Stimulated activated CD4-positive, alpha-beta T cell treated with anti-CD3 and anti-CD28 coated beads, Interleukin-15, amount 100 ng/mL, for 1 hour (primary cell): ENCODE data around the gene PLXNB1.

ENCODE experiments used
- DNase-seq, 2 donors: peaks; one replicate each; pipeline ENCODE4 v3.0.0-alpha.2; 2020; ENCODE audit warnings: low read depth in 1 of 2, low spot score in 1 of 2

PLXNB1 gene

GRCh38 chr3:48419597-48419996 is 10.3 kb downstream of the PLXNB1 start:
- no peak for DNase-seq

- DNase-seq = no peak
Observed at GRCh38 chr3:48419149-48419548, 10.7 kb downstream of the PLXNB1 start.

GRCh38 chr3:48418651-48419050 is 11.2 kb downstream of the PLXNB1 start:
- no peak for DNase-seq

- DNase-seq = no peak
Observed at GRCh38 chr3:48418140-48418539, 11.7 kb downstream of the PLXNB1 start.

DNA sequence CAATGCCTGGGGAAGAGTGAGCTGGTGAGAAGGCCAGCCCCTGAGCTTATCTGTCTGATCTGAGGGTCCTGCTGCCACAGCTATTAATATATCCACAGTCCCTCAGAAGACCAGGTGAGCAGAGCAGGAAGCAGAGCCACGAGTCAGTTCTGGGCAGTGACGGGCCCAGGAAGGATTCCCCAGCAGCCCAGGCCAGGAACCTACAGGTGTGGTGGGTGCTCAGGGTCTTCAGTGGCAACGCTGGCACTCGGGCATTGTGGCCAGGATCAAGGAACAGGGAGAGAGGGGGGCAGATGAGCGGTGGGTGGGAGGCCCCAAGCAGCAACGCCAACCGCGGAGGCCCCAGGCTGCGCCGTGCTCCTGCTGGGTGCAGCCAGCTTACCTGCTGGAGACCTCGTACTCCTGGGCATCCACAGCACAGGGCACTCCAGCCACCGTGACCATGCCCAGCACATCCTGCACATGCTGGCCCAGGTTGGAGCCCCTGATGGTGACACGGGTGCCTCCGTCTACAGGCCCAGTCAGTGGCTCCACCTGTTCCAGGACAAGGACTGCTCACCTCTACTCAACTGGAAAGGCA is 12.3 kb downstream of the PLXNB1 start:
- DNase-seq = no peak

- no peak for DNase-seq
Observed at GRCh38 chr3:48416546-48416945, 13.3 kb downstream of the PLXNB1 start.

DNA sequence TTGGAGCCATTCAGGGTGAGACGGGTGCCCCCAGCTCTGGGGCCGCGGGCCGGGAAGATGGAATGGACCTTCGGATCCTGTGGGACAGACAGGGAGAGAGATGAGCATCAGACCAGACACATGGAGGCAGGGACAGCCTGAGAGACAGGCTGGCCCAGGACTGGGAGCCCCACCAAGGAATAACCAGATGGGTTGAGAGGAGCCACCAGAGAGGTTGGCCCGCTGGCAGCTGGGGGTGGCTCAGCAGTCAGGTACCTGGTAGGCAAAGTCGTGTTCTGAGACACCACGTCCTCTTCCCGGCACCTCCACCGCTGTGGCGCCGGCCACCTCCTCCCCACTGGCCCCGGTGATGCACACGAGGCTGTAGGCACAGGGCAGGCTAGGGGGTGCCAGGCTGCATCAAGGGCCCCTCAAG is 13.8 kb downstream of the PLXNB1 start:
- no peak for DNase-seq

GRCh38 chr3:48415251-48415953 is 14.5 kb downstream of the PLXNB1 start:
- no peak for DNase-seq

DNA sequence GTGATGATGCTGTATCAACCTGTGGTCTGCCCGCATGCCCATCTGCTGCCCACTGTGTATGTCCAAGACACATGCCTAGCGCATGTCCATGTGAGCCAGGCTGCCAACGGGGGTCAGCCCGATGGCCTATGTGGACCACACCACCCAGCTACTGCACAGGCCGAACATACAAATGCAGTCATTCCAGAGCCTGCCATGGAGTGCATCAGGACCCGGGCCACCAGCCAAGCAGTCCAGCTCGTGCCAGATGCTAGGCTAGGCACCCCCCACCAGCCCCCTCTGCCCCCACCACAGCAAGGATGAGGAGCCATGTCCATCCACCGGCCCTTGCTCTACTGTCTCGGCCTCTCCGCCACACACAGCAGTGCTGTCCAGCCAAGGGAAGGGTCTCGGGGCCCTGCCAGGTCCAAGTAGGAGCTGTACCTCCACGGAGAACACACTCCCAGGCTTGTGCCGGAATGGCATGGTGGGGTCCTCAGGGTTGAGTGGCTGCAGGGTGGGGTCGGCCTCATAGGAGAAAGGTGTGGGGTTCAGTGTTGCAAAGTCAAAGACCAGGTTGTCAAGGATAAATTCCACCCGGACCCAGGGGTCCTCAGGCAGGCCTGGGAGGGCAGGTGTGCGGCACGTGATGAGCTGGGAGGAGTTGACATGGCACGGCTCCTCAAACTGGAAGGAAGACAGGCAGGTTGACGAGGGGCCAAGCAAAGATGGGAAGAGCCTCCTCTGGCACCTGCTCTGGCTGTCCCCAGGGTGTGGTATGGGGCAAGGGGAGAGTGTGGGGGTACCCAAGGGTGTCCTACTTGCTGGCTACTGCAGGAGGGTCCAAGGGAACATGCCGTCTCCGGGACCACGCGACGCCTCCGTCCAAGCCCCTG is 15.3 kb downstream of the PLXNB1 start:
- DNase-seq = no peak

DNA sequence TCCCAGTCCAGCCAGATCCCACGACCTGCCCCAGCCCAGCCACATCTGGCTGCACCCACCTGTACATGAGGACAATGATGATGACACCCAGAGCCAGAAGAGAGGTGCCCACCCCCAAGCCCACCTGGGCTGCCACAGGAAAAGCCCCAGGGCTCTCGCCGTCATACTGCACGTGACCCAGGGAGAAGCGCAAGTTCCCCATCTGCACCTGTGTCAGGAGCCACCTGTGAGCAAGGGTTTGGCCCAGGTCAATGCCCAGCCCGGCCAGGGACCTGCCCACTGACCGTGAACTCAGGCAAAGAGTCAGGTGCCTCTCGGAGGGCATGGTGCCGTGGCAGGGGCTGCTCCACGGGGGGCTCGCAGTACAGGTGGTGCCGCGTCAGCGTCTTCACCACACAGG is 16.3 kb downstream of the PLXNB1 start:
- no peak for DNase-seq

- no peak for DNase-seq
Observed at GRCh38 chr3:48413086-48413485, 16.8 kb downstream of the PLXNB1 start.

- no peak for DNase-seq
Observed at GRCh38 chr3:48412375-48413001, 17.4 kb downstream of the PLXNB1 start.

GRCh38 chr3:48411606-48412374 is 18.1 kb downstream of the PLXNB1 start:
- no peak for DNase-seq

DNA sequence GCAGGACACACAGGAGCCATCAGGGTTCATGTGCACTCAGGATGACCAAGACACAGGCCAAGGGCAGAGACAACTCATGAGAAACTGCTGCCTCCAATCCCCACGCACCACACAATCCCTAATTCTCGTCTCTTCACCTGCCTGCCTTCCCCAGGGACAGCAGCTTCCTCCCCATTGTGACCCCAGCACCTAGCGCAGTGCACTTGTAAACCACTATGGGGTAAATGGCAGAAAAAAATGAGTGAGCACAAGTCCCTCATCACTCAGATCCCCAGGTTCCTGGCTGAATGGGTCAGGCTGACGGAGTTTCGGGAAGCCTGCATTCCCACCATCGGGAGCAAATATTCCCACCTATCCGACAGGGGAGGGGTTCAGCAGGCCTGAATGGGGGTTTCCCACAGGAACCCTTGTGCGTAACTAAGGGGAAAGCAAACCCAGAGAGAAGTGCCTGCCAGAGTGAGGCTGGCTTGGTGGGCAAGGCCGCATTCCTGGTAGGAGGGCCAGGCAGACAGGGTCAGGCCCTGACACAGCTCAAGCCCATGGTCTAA is 18.8 kb downstream of the PLXNB1 start:
- no peak for DNase-seq

GRCh38 chr3:48410205-48411040 is 19.5 kb downstream of the PLXNB1 start:
- no peak for DNase-seq

GRCh38 chr3:48409291-48410201 is 20.3 kb downstream of the PLXNB1 start:
- no peak for DNase-seq

DNA sequence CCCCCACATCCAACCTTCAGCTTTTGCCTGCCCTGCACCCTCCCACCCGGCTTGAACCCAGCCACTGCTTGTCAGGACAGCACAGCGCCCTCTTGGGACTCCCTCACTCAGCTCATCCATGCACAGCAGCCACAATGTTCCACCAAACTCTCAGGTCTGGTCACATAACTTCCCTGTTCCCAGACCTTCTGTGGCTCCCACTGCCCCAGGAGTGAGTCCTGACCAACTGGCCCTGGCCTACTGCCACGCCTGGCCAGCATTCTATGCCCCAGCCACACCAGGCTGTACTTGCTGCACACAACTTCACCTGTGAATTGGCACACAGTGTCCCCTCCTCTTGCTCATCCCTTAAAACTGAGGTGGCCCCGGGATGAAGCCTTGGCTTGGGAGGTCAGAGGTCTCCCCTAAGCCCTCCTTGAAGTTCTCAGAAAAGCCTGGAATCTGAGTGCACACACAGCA is 21.0 kb downstream of the PLXNB1 start:
- DNase-seq = no peak

- DNase-seq = no peak
Observed at GRCh38 chr3:48407542-48408099, 22.3 kb downstream of the PLXNB1 start.
